Right renal cortex interstitium (tissue), 3 donors: ENCODE data around the gene COPS8. TPM values are rescaled to one million over a fixed set of nuclear protein-coding genes. Genes with fewer than 3 reads are reported as not detected.

Experiments used
- DNase-seq, 3 donors: peaks; one replicate each; pipeline ENCODE4 v3.0.0-alpha.2; 2013; ENCODE audit warnings: low read depth in 3 of 3, low spot score in 2 of 3
- polyA plus RNA-seq, 3 donors: library from polyadenylated mRNA; unstranded; fragments of 120-200 nt; gene quantifications; one replicate each; pipeline ENCODE4 v1.2.1, GENCODE V29; 2013; ENCODE audit not compliant: insufficient read length in 3 of 3

The COPS8 gene
- 10 to 100 TPM; 84.0 to 95.8 (median 93.8) TPM for polyA plus RNA-seq

DNA sequence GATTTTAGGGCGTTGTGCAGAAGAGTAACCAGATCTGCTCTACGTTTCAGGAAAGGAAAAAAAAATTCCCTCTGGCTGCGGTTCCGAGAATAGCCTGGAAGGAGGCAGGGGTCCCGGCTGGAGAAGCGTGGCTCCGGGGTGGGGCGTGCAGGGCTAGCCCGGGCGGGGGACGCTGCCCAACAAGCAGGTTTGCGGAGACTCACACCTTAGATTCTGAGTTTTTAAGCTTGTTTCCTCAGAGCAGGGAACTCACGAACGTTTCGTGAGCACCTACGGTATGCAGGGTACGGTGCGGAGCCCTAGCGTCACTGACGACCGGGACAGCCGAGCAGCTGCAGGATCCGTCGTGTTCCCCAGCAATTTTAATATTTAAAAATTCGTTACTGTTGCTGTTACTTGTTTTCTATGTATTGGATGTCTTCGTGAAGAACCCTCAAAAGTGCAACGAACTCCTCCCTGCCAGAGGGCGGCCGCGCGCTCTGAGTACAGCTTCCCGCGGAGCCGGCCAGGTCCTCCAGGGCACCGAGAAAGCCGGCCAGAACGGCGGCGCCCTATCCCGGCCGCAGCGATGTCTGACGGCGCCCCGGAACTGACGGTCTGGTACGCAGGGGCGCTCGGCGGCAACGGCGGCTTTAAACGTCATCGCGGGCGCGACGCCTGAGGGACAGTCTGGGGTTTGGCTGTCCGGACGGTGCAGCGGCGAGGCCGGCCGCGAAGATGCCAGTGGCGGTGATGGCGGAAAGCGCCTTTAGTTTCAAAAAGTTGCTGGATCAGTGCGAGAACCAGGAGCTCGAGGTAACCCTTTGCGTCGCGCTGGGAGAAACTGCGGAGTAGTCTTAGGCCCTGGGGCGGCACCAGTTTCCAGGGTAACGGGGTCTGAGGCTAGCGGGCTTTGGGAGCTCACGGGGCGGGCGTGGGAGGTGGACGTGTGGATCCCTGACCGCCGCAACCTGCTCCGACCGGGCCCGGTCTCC is at the start of gene COPS8:
Gene COPS8 (plus strand): TSS at position 642 of the 974 bp plus-strand sequence. CDS start 76 bp downstream, at position 718.
- DNase-seq, result peak; percentile 77 to 87 (median 83)

DNA sequence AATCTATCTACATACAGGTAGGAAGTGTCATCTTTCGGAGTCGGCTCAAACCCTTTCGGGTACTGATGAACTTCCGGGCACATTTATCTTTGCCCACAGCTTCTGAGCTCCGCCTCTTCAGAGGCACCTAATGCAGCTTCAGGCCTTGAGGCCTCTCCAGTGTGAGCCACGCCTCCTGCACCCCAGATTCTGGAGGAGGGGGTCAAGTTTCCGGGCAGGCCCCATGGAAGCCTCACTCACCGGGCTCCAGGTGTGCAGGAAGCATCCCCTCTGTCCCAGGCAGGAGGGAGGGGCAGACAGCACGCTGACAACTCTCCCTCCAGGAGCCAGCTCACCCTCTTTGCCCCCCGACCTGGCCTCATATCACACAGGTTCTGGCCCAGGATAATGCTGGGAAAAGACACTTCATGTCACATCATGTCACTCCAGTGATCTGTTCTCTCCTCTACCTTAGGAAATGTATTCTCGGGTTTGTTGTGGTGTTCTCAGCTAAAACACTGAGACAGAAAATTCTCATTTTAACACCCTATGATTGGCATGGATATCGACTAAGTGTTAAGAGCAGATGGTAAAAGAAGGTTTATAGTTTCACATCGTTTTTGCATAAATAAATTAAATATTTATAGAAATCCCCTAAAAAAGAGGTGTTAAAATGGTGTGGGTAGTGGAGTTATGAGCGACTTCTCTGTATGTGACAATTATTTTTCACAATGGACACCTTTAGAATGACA is 46.2 kb upstream of the COPS8 start:
- DNase-seq, result no peak

DNA sequence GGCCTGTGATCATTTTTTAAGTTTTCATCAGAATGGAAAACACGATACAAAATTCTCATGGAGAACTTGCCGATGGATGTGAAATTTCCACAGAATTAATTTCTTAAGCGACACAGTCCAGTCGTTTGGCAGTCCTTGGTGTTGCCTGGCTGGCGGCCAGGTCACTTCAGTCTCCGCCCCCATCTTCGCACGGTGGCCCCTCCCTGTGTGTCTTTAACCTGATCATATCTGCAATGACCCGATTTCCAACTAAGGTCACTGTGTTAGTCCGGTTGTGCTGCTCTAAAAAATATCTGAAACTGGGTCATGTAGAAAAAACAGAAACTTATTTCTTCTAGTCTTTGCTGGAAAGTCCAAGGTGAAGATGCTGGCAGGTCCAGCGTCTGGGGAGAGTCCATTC is 44.5 kb upstream of the COPS8 start:
- no peak for DNase-seq

DNA sequence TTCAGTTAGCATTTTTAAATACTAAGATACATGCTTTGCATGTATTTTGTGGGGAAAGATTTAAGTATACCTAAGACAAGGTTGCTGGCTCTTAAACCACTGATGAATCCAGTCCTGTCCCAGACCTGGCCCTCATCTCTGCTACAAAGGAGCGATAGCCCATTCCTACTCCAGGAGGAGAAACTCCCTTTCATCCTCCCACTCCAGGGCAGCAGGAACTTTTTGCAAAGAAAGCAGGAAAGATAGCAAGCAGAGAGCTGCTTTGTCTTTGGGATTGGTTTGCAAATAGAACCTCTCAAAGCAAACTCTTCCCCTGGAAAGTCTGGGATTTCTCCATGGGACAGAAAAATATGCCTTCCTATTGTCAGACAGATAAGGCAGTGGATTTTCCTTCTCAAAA is 43.6 kb upstream of the COPS8 start:
- DNase-seq, result no peak

DNA sequence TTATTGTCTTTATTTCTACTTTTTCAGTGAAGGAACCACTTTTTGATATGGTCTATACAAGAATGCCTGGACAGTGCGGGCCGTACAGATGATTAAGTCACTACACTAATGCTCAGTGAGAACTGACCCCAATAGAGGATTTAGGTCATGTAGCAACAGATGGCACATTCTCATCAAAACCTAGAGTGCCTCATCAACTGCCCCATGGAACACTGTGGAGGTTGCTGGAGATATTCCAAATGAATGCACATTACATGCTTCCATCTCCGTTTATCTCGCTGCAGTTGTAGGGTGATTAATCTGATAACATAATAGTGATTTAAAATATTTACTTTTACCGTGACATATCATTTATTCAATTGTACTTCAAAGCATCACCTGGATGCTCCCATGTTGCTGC is 41.8 kb upstream of the COPS8 start:
- DNase-seq, result no peak

DNA sequence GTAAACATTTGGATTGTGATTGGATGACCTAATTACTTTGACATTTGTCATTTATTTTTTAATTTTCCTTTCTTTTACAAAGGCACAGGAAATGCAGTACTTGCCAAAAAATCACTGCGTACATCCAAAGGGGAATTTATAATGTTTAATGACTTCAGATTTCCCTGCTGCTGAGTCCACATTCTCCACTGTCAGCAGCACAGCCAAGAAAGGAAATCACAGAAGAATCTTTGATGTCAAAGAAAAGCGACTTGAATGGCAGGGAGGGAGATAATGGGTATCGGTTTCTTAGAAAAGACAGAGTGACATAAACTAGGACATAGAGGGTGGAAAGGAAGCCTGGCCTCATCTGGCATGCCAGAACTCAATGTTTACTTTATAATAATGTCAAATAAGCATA is 41.4 kb upstream of the COPS8 start:
- no peak for DNase-seq

DNA sequence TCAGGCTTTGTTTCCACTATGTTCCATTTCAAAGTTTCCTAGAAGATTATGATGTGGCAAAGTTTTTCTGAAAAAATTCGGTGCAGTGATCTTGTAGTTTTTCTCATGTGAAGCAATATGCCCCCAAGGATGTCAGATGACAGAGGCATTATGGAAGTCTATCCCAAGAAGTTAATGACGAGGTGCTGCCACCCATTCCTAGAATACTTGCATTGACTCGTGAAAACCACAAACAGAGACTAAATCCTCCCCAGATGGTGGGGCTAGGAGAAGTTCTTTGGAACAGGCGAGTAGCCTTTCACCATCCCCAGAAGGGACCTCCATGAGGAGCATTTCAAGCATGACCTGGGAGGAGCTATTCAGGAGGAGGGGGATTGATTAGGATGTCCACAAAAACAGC is 40.2 kb upstream of the COPS8 start:
- no peak for DNase-seq

DNA sequence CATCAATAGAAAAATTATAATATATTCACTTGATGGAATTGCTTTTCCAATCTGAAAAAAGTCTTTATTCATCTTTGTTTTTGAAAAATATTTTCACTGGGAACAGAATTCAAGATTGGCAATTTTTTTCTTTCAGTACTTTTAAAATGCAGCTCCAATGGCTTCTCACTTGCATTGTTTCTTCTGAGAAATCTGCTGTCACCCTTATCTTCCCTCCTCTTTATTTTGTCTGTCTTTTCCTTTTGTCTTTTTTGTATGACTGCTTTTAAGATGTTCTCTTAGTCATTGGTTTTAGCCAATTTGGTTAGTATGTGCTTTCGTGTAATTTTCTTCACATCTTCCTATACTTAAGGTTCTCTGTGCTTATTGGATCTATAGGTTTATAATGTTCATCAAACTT is 37.1 kb upstream of the COPS8 start:
- no peak for DNase-seq

DNA sequence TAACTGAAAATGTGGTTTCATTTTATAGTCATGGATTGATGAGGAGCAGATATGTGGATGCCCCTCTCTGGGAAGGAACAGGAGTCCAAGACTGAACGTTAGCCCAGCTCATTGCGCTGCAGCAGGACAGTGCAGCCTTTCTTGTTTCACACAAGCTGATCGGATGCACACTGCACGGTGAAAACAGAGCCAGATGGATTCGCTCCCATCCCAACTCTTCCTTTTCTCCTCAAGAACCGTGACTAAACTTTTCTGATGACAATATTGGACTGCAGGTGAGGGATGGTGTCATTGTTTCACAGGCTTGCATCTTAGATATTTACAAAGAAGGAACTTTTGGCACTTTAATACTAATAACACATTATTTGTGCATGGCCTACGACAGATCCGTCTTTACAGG is 33.8 kb upstream of the COPS8 start:
- DNase-seq, result no peak

DNA sequence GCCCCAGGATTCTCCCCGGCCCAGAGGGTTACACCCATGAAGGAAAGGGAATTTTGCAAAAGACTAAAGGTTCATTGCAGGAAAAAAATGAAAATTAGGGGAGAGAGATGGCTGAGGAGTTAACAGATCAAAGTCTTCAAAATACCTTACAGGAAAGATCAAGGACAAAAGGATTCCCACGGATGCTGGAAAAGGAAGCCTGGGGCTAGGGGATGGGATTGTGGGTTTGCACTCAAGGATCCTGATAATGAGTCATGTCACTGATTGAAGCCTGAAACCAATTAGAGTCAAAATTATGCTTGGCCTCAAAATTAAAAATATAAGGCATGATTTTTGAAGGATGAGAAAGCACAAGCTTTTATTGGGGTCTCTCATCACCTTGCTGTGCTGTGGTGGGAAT is 32.6 kb upstream of the COPS8 start:
- no peak for DNase-seq

DNA sequence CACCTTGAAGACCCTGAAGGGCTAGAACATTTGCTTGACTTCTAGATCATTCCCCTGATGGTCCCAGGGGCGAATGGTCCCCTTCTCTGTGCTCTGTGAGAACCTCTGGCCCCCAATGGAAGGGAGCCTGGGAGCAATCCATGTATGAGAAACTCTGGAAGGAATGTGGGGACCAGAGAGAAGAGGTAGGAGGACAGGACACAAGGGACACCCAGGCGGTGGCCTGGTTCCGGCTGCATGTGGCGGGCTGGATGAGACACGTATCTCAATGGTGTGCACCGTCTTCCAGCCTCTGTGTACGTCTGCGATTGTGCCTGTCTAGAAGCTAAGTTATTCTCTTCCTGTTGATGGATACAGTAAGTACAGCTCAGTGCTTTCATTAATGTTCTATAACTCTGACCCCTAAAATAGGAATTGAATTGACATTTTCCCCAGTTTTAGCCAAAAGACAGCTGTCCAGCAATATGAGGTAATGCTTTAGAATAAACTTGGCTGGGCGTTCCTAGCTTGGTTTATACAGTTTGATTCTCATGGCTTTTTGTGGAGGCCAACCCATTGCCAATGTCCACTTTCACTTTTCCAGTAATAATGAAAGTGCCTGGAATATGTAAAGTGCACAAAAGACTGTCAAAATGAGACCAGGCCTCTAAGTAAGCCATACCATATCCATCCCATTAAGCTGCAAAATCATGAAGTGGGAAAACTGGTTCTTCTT is 30.1 kb upstream of the COPS8 start:
- DNase-seq, result no peak

DNA sequence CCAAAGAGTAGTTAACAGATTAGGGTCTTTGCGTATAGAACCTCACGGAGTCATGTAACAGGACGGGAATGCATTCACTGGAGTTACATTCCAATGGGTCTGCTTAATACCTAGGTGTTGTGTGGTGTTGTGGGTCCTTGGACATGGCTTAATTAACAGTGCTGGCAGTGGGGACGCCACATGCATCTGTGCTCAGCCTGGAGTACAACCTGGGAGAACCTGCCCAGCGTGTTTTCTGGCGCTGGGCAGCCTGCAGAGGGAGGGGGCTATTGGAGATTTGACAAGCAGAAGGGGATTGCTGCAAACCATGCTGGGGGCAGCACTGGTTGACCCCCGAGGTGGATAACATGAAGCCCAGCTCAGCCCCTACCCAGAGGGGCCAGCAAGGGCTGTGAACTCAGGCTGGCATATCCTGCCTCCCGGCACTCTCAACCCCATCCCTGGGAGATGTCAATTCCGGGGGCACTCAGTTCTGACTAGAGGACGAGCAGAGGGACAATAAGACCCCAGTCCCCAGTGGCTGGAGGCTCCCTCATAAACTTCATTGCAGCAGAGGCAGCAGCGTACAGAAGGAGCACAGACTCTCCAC is 29.3 kb upstream of the COPS8 start:
- DNase-seq, result no peak

DNA sequence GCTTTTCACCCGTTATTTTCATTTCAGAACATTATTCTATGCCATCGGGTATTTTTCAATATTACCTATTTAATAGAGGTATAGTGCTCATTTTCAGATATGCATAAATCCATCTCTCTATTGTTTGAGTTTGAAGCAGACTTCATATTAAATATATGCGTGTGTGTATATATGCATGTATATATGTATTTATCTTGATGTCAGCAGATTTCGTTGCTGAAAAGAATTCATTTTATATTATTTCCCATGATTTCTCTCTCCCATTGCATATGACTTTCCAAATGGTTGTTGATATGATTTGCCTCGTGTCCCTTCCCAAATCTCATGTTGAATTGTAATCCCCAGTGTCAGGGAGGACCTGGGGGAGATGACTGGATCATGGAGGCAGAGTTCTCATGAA is 28.6 kb upstream of the COPS8 start:
- DNase-seq, result no peak

DNA sequence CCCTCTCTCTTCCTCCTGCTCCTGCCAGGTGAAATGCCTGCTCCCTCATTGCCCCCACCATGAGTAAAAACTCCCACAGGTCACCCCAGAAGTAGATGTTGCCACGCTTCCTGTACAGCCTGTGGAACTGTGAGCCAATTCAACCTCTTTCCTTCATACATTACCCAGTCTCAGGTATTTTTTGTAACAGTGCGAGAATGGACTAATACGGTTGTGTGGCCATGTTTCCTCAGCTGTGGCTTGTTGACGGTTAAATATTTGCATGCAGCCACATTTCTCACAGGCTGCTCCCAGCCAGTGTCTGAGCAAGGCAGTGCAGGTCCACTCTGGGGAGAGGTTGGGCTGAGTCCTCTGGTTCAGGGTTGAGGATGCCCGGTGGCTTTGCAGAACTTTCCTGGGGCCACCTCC is 27.8 kb upstream of the COPS8 start:
- no peak for DNase-seq

DNA sequence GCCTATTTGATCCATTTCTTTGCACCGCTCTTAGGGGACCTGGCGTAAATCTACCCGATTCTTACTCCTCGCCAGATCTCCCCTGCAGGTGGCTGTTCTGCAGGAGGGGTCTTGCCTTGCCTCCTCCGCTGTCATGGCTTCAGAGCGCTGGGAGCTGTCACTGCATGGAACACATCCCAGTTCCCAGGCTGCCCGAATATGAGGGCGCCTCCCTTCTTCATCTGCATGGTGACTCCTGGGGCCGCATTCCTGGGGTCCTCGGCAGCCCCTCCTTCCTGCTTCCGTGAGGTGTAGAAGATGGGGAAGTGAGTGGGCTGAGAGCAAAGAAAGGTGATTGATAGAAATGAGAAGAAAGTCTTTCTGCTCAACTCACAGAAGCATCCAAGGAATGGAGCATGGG is 27.3 kb upstream of the COPS8 start:
- no peak for DNase-seq

DNA sequence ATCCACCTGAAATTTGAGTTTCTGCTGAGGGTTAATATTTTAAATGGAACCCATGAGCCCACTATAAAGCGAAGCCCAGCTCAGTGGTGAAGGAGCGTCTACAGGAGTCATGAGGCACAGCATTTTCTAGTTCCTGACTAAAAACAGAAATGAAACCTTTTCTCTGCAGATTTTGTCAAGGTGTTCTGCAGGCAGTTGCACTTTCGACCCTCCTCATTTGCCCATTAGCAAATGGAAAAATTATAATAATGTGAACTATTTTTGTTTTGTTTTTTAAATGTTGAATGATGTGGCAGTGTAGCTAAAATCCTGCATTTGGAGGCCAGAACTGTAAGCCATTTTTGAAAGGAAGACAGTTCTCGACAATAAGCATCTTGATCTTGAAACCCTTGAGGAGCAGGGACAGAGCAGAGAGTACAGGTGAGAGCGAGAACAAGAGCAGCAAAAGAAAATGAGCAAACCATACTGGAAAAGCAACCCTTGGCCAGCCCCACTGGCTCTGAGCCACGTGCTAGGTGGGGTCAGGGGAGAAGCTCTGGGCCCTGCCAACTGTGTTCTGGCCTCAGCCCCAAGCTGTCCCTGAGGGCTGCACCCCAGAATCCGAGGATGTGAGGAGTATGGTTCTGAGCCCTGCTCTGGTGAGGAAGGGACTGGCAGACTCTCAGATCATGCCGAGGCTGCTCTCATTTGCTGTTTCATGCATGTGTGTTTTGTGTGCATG is 26.4 kb upstream of the COPS8 start:
- DNase-seq, result no peak

DNA sequence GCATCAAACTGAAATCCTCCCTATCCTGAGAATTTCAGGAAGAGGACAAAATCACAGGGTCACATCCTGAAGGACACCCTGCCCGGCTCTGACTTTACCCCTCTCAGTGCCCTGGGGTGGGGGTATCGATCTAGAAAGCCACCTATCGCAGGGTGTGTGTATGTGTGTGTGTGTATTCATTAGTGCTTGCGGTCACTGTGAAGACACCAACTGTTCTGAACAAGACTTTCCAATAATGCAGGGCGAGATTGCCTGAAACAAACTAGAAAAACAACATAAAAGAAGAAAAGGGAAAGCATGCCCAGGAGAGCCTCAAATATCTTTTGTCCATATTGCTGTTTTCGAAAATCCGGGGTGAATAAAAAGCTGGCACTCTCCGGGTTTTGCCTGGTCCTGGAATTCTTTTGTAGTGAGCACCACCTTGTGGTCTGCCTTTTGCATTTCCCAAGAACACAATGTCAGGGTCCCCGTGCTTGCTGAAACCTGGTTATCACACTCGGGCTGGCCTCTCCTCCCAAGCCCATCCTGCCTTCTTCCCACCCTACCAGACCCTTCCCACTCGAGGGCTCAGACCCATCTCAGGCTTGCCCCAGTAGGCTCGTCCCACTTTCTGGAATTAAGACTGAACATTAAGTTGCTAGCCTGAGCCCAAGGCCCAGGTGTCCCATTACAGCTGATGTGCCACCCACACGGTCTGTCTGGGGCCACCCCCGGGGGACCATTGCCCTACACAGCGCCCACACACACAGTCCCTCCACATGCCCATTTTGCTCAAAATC is 25.0 kb upstream of the COPS8 start:
- DNase-seq, result peak; percentile 56 to 63 (median 62)

DNA sequence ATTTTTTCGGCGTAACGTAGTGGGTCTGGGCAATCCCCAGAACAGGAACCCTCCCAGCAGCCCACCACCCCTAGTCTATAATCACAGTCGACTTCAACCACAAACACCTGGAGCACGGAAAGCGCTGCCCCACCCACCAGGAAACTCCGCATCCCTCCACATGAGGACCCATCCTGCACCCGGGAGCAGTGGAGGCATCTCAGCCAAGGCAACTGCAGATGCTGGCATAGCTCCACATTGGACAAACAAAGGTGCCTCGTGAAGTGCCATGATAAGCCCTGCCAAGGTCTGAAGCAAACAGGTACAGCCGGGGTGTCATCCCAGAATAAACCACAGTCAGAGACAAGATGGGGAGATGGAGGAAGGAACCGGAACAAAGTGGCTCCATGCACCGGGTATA is 24.3 kb upstream of the COPS8 start:
- DNase-seq, result no peak

DNA sequence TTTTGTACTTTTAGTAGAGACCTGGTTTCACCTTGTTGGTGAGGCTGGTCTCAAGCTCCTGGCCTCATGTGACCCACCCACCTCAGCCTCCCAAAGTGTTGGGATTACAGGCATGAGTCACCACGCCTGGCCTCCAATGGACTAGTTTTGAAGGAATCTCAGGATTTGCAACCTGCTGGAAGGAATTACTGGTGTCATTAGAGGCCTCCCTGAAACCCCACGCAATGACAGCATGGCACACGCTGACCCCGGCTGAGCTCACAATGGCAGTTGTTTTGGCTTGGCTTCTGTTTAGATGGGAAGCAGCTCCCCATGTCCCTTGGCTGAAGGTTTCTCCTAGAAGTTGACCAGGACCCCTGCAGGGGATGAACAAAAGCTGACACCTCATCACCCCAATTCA is 23.1 kb upstream of the COPS8 start:
- DNase-seq, result no peak
